Nephron (organoid): Measurements from ENCODE around the gene PFDN2.
A peak's percentile ranks its signal among the peaks of the same experiment; 100 is the strongest.
"Not testable (repeated sequence)": the region's sequence is repeated elsewhere in the genome, so short reads cannot be mapped to it uniquely, and the experiment has no call there.

Experiments
- H3K27ac Mint-ChIP-seq, 3 experiments: 2 replicates each; pipeline ENCODE4 v1.8.0; 2020; ENCODE audit warnings: mixed read lengths in 3 of 3, mild to moderate bottlenecking in 2 of 3, moderate library complexity in 1 of 3
- H3K27me3 Mint-ChIP-seq: 2 replicates; pipeline ENCODE4 v1.8.0; 2021; ENCODE audit warnings: low read depth, mild to moderate bottlenecking, moderate library complexity, mixed read lengths
- H3K36me3 Mint-ChIP-seq: 2 replicates; pipeline ENCODE4 v1.8.0; 2020; ENCODE audit warnings: low read depth, mixed read lengths
- H3K4me1 Mint-ChIP-seq: 2 replicates; pipeline ENCODE4 v1.8.0; 2020; ENCODE audit warnings: mixed read lengths
- H3K4me3 Mint-ChIP-seq, 3 experiments: 2 replicates each; pipeline ENCODE4 v1.8.0; 2020; ENCODE audit warnings: mild to moderate bottlenecking in 3 of 3, mixed read lengths in 3 of 3, moderate library complexity in 2 of 3
- H3K9me3 Mint-ChIP-seq: 2 replicates; pipeline ENCODE4 v1.8.0; 2020; ENCODE audit warnings: mixed read lengths
- TF ChIP-seq, protein P1 (sequence below), 3 experiments: fragments of 200-600 bp; sonication (generic); IDR thresholded peaks; one replicate each; pipeline ENCODE4 v1.5.0; 2021; ENCODE audit warnings: antibody characterized with exemption in 3 of 3; ENCODE audit not compliant: unreplicated experiment in 3 of 3

The PFDN2 gene

DNA sequence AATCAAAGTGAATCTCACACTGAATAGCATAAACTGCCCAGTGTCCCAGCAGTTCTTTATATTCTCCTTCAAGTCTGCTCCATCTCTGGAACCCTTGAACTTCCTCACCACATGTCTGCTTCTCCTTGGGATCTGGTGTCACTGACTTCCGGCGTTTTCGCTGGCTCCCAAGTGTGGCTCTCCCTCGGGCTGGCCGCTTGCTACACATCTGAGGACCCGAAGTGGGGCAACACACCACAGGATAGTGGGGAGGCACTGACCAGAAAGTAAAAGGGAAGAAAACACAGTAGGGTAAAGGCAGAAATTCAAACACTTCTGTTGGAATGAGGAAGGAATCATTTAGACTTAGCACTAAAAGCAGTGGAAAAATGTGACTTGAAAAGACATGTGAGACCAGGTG, 5.1 kb upstream of the PFDN2 start:
- Mint-ChIP-seq H3K4me3 (no peak overlapping the region), H3K27me3 (no peaks in the 10 kb centered on the region), H3K4me1 (peaks cover 39% of the 10 kb centered on the region), H3K9me3 (no peaks in the 10 kb centered on the region), H3K27ac (peak overlapping the region in 1 of 3 experiments; percentile 21), H3K36me3 (peaks cover 72% of the 10 kb centered on the region)
- TF ChIP-seq, protein P1, sequence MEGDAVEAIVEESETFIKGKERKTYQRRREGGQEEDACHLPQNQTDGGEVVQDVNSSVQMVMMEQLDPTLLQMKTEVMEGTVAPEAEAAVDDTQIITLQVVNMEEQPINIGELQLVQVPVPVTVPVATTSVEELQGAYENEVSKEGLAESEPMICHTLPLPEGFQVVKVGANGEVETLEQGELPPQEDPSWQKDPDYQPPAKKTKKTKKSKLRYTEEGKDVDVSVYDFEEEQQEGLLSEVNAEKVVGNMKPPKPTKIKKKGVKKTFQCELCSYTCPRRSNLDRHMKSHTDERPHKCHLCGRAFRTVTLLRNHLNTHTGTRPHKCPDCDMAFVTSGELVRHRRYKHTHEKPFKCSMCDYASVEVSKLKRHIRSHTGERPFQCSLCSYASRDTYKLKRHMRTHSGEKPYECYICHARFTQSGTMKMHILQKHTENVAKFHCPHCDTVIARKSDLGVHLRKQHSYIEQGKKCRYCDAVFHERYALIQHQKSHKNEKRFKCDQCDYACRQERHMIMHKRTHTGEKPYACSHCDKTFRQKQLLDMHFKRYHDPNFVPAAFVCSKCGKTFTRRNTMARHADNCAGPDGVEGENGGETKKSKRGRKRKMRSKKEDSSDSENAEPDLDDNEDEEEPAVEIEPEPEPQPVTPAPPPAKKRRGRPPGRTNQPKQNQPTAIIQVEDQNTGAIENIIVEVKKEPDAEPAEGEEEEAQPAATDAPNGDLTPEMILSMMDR (IDR thresholded peaks at IDR 0.05; ENCODE audit: unreplicated experiment in 3 of 3): no peak

DNA sequence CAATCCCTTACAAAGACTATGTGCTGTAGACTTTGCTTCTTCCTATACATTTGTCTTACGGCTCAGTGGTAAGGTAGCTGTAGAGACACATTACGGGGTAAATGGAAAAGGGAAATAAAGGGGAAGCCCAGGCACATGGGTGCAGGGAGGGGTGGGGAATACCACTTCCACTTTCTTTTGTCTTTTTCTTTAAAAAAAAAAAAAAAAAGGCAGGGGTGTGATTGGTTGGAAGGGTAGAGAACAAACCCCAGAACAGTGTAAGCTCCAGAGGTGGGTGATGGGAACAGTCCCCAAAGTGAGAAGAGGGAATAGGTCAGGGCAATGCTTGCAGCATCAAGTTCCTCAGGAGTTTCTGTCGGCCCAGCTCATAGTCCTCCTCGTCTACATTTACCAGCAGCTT, 4.0 kb upstream of the PFDN2 start:
- no peaks in the 10 kb centered on the region for H3K9me3 Mint-ChIP-seq
- H3K27ac Mint-ChIP-seq: no peak overlapping the region
- H3K36me3 Mint-ChIP-seq: peaks cover 61% of the 10 kb centered on the region
- H3K4me1 Mint-ChIP-seq: peaks cover 38% of the 10 kb centered on the region
- H3K27me3 Mint-ChIP-seq: no peaks in the 10 kb centered on the region
- TF ChIP-seq, protein P1 (IDR thresholded peaks at IDR 0.05; ENCODE audit: unreplicated experiment in 3 of 3): no peak
- H3K4me3 Mint-ChIP-seq: no peak overlapping the region

DNA sequence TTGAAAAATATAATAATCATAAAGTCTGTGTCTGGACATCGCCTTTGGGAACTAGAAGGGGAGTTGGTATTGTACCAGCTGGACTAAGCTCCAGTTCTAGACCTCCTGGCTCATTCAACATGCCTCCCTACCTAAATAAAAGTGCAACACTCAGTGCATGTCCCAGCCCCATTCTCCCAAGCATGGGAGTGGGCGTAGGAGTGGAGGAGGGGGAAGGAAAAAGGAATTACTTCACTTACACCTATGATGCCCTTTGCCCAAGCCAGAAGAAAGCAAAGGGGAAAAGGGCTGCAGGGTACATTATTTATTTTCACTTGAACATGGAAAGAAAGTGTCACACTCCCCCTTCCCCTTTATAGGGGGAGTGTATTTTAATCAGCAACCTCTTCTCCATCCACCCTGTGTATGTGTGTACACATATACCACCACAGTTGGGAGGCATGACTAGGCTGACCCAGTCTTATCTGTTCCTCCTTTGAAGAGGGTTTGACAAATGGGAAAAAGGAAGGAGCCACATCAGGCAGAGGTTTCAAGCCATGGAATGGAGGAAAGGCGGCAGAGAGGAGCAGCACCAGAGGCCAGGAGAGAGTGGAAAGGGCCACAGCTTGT, 3.3 kb upstream of the PFDN2 start:
- TF ChIP-seq, protein P1 (IDR thresholded peaks at IDR 0.05; ENCODE audit: unreplicated experiment in 3 of 3): no peak
- Mint-ChIP-seq H3K27me3 (no peaks in the 10 kb centered on the region), H3K4me1 (peaks cover 38% of the 10 kb centered on the region), H3K36me3 (peaks cover 55% of the 10 kb centered on the region), H3K27ac (peak overlapping the region in 1 of 3 experiments; percentile 76), H3K9me3 (no peaks in the 10 kb centered on the region), H3K4me3 (peak overlapping the region in 2 of 3 experiments; percentile 24 to 29)

DNA sequence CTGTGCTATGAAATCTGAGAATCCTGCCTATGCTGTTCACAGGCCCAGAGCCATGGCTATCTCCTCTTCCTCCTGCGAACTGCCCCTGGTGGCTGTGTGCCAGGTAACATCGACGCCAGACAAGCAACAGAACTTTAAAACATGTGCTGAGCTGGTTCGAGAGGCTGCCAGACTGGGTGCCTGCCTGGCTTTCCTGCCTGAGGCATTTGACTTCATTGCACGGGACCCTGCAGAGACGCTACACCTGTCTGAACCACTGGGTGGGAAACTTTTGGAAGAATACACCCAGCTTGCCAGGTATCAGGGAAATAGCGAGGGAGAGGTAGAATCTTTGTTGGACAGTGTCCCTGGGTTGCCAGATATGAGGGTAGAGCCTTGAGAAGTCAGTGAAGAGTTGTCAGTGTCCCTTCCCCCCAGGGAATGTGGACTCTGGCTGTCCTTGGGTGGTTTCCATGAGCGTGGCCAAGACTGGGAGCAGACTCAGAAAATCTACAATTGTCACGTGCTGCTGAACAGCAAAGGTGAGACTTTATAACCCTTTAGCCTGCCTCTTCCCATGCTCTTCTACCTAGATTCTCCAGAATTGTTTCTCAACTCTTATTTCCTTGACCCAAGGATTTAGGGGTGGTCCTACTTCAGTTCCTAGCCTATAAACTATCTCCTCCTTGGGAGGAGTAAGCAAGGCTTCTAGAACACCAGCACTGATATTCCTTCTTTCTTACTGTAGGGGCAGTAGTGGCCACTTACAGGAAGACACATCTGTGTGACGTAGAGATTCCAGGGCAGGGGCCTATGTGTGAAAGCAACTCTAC, 1.5 kb upstream of the PFDN2 start:
- H3K4me1 Mint-ChIP-seq: peaks cover 43% of the 10 kb centered on the region
- H3K27ac Mint-ChIP-seq: peak overlapping the region; percentile 67 to 92 (median 83)
- H3K27me3 Mint-ChIP-seq: no peaks in the 10 kb centered on the region
- peak overlapping the region; percentile 95 to 98 (median 97) for H3K4me3 Mint-ChIP-seq
- TF ChIP-seq, protein P1 (IDR thresholded peaks at IDR 0.05; ENCODE audit: unreplicated experiment in 3 of 3): peak; percentile 31 to 46 (median 40)
- H3K9me3 Mint-ChIP-seq: no peaks in the 10 kb centered on the region
- H3K36me3 Mint-ChIP-seq: peaks cover 45% of the 10 kb centered on the region

DNA sequence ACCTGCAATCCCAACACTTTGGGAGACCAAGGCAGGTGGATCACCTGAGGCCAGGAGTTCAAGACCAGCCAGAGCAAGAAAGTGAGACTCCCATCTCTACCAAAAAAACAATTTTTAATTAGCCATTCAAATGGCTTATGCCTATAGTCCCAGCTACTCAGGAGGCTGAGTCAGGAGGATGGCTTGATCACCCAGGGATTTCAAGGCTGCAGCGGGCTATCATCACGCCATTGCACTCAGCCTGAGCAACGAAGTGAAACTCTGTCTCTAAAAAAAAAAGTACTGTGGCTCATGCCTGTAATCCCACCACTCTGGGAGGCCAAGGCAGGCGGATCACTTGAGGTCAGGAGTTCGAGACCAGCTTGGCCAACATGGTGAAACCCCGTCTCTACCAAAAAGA, 1.9 kb downstream of the PFDN2 start:
- peaks cover 14% of the 10 kb centered on the region for H3K36me3 Mint-ChIP-seq
- not testable (repeated sequence) for H3K27ac Mint-ChIP-seq, H3K9me3 Mint-ChIP-seq, H3K27me3 Mint-ChIP-seq
- H3K4me1 Mint-ChIP-seq: peaks cover 43% of the 10 kb centered on the region
- peak overlapping the region; percentile 95 to 98 (median 97) for H3K4me3 Mint-ChIP-seq

DNA sequence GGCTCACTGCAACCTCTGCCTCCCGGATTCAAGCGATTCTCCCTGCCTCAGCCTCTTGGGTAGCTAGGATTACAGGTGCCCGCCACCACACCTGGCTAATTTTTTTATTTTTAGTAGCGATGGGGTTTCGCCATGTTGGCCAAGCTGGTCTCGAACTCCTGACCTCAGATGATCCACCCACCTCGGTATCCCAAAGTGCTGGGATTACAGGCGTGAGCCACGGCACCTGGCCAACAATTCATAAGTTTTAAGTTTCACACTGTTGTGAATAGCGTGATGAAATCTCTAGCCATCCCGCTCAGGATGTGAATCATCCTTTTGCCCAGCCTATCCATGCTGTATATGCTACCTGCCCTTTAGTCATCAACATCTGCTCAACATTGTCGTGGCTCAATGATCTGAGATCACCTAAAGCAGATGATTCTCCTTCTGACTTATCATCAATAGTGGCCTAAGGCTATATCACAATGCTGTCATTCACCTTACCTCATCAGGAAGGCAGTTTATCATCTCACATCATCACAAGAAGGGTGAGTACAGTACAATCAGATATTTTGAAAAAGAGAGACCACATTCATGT, 2.6 kb downstream of the PFDN2 start:
- H3K4me1 Mint-ChIP-seq: peaks cover 41% of the 10 kb centered on the region
- H3K27me3 Mint-ChIP-seq: no peaks in the 10 kb centered on the region
- peak overlapping the region; percentile 95 to 98 (median 97) for H3K4me3 Mint-ChIP-seq
- peak overlapping the region in 1 of 3 experiments; percentile 50 for H3K27ac Mint-ChIP-seq
- H3K9me3 Mint-ChIP-seq: no peaks in the 10 kb centered on the region
- peaks cover 10% of the 10 kb centered on the region for H3K36me3 Mint-ChIP-seq
- TF ChIP-seq, protein P1 (IDR thresholded peaks at IDR 0.05; ENCODE audit: unreplicated experiment in 3 of 3): no peak
